ENCODE results near the gene GPR37L1. TPM values are rescaled to one million over a fixed set of nuclear protein-coding genes. Genes with fewer than 3 reads are reported as not detected.

GPR37L1 gene
- total and polyA plus RNA-seq, 10 of the 15 experiments (the other 5 are each of a cell fraction or from before 2014, with no cell fraction given): under 0.01 to 0.08 (median 0.02) TPM; not detected in 5

DNA sequence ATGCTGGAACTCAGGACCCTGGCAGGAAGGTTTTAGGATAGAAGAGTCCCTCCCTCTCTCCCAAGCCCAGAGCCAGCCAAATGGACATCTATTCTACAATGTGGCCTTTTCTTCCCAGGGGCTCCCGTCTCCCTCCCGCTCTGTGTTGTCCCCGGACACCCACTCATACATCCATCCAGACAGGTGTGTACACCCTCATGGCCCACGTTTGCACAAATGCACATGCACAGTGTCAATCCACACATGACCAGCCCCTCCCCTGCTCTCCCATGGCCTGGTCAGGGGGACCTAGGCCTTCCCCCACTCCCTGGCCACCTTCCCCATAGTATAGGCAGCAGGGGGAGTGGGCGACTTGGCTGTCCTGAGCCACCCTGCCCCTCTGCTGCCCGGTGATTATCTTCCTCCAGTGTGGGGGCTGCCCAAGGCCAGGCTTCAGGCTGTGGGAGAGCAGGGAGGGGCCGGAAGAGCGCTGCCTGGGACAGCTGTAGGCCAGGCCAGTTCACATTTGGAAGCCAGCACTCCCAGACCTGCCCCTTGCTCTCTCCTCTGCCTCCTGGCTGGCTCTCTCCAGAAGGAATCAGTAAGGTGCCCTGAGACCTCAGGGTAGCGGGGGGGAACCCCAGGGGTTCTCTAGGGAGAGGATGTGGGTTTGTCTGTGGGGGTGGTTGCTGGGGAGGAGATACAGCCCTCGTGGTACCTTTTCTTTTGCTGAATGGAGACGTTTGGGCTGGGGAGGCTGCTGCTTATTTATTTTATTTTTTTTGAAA, 41.7 kb downstream of the GPR37L1 start (continued):
- TF ChIP-seq, protein P1, sequence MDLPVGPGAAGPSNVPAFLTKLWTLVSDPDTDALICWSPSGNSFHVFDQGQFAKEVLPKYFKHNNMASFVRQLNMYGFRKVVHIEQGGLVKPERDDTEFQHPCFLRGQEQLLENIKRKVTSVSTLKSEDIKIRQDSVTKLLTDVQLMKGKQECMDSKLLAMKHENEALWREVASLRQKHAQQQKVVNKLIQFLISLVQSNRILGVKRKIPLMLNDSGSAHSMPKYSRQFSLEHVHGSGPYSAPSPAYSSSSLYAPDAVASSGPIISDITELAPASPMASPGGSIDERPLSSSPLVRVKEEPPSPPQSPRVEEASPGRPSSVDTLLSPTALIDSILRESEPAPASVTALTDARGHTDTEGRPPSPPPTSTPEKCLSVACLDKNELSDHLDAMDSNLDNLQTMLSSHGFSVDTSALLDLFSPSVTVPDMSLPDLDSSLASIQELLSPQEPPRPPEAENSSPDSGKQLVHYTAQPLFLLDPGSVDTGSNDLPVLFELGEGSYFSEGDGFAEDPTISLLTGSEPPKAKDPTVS (IDR thresholded peaks at IDR 0.05; ENCODE audit: low read depth, low read length): no peak
- TF ChIP-seq RCOR1 (conservative IDR thresholded peaks at IDR 0.05; ENCODE audit: low read depth, low read length) (no peak), EED (IDR thresholded peaks at IDR 0.05; ENCODE audit: low read depth) (peak; percentile 86), KDM1A (IDR thresholded peaks at IDR 0.05; ENCODE audit: borderline replicate concordance) (no peak), ATF7 (IDR thresholded peaks at IDR 0.05; ENCODE audit: low read depth) (peak; percentile 67), BHLHE40 (IDR thresholded peaks at IDR 0.05; ENCODE audit: borderline replicate concordance in 1 of 2, low read depth in 2 of 2, low read length in 1 of 2) (peak in 1 of 2 experiments; percentile 7; a peak in 1 of 4 replicates), NRF1 (conservative IDR thresholded peaks at IDR 0.05; ENCODE audit: low read depth, low read length) (no peak), PKNOX1 (IDR thresholded peaks at IDR 0.05) (no peak), NFIC (IDR thresholded peaks at IDR 0.05; ENCODE audit: low read depth, low read length) (no peak), MTA2 (IDR thresholded peaks at IDR 0.05; ENCODE audit: low read depth) (peak; percentile 58), SIX5 (IDR thresholded peaks at IDR 0.05; ENCODE audit: low read depth, low read length, severe bottlenecking) (no peak), RFX5 (IDR thresholded peaks at IDR 0.05; ENCODE audit: low read depth, low read length) (no peak), MXI1 (IDR thresholded peaks at IDR 0.05; ENCODE audit: low read depth, low read length) (peak; percentile 51), NFYB (IDR thresholded peaks at IDR 0.05; ENCODE audit: insufficient read depth, low read depth, low read length) (no peak), POLR2A (IDR thresholded peaks at IDR 0.05; ENCODE audit: low read depth, low read length) (peak; percentile 27; the same call in 1 of the 2 replicates), STAT3 (IDR thresholded peaks at IDR 0.05; ENCODE audit: low read depth, low read length) (no peak), SMC3 (IDR thresholded peaks at IDR 0.05; ENCODE audit: borderline replicate concordance, low read length) (no peak)
- TF ChIP-seq, protein P2, sequence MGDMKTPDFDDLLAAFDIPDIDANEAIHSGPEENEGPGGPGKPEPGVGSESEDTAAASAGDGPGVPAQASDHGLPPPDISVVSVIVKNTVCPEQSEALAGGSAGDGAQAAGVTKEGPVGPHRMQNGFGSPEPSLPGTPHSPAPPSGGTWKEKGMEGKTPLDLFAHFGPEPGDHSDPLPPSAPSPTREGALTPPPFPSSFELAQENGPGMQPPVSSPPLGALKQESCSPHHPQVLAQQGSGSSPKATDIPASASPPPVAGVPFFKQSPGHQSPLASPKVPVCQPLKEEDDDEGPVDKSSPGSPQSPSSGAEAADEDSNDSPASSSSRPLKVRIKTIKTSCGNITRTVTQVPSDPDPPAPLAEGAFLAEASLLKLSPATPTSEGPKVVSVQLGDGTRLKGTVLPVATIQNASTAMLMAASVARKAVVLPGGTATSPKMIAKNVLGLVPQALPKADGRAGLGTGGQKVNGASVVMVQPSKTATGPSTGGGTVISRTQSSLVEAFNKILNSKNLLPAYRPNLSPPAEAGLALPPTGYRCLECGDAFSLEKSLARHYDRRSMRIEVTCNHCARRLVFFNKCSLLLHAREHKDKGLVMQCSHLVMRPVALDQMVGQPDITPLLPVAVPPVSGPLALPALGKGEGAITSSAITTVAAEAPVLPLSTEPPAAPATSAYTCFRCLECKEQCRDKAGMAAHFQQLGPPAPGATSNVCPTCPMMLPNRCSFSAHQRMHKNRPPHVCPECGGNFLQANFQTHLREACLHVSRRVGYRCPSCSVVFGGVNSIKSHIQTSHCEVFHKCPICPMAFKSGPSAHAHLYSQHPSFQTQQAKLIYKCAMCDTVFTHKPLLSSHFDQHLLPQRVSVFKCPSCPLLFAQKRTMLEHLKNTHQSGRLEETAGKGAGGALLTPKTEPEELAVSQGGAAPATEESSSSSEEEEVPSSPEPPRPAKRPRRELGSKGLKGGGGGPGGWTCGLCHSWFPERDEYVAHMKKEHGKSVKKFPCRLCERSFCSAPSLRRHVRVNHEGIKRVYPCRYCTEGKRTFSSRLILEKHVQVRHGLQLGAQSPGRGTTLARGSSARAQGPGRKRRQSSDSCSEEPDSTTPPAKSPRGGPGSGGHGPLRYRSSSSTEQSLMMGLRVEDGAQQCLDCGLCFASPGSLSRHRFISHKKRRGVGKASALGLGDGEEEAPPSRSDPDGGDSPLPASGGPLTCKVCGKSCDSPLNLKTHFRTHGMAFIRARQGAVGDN (IDR thresholded peaks at IDR 0.05): no peak
- TF ChIP-seq, protein P3, sequence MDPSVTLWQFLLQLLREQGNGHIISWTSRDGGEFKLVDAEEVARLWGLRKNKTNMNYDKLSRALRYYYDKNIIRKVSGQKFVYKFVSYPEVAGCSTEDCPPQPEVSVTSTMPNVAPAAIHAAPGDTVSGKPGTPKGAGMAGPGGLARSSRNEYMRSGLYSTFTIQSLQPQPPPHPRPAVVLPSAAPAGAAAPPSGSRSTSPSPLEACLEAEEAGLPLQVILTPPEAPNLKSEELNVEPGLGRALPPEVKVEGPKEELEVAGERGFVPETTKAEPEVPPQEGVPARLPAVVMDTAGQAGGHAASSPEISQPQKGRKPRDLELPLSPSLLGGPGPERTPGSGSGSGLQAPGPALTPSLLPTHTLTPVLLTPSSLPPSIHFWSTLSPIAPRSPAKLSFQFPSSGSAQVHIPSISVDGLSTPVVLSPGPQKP (IDR thresholded peaks at IDR 0.05; ENCODE audit: low read depth, low read length): no peak
